Nephron (organoid): ENCODE results near the gene PCDH9.
"Not testable (repeated sequence)": the region's sequence is repeated elsewhere in the genome, so short reads cannot be mapped to it uniquely, and the experiment has no call there.

Experiments used
- H3K27ac Mint-ChIP-seq, 3 experiments: 2 replicates each; pipeline ENCODE4 v1.8.0; 2020; ENCODE audit warnings: mixed read lengths in 3 of 3, mild to moderate bottlenecking in 2 of 3, moderate library complexity in 1 of 3
- H3K27me3 Mint-ChIP-seq: 2 replicates; pipeline ENCODE4 v1.8.0; 2021; ENCODE audit warnings: low read depth, mild to moderate bottlenecking, moderate library complexity, mixed read lengths
- H3K36me3 Mint-ChIP-seq: 2 replicates; pipeline ENCODE4 v1.8.0; 2020; ENCODE audit warnings: low read depth, mixed read lengths
- H3K4me1 Mint-ChIP-seq: 2 replicates; pipeline ENCODE4 v1.8.0; 2020; ENCODE audit warnings: mixed read lengths
- H3K4me3 Mint-ChIP-seq, 3 experiments: 2 replicates each; pipeline ENCODE4 v1.8.0; 2020; ENCODE audit warnings: mild to moderate bottlenecking in 3 of 3, mixed read lengths in 3 of 3, moderate library complexity in 2 of 3
- H3K9me3 Mint-ChIP-seq: 2 replicates; pipeline ENCODE4 v1.8.0; 2020; ENCODE audit warnings: mixed read lengths
- CTCF ChIP-seq, 3 experiments: fragments of 200-600 bp; sonication (generic); IDR thresholded peaks; one replicate each; pipeline ENCODE4 v1.5.0; 2021; ENCODE audit warnings: antibody characterized with exemption in 3 of 3; ENCODE audit not compliant: unreplicated experiment in 3 of 3

PCDH9 gene

GRCh38 chr13:66634384-66634783 is 595.8 kb downstream of the PCDH9 start:
- H3K4me3 Mint-ChIP-seq = no peak overlapping the region
- peaks cover 4% of the 10 kb centered on the region for H3K9me3 Mint-ChIP-seq
- H3K36me3 Mint-ChIP-seq = peaks cover 10% of the 10 kb centered on the region
- H3K4me1 Mint-ChIP-seq = peaks cover 13% of the 10 kb centered on the region
- no peak for TF ChIP-seq CTCF (IDR thresholded peaks at IDR 0.05; ENCODE audit: unreplicated experiment in 3 of 3)
- H3K27ac Mint-ChIP-seq = no peak overlapping the region
- no peaks in the 10 kb centered on the region for H3K27me3 Mint-ChIP-seq

GRCh38 chr13:66627512-66627911 is 602.6 kb downstream of the PCDH9 start:
- peaks cover 24% of the 10 kb centered on the region for H3K36me3 Mint-ChIP-seq
- H3K4me1 Mint-ChIP-seq = no peaks in the 10 kb centered on the region
- H3K27me3 Mint-ChIP-seq = no peaks in the 10 kb centered on the region
- H3K4me3 Mint-ChIP-seq = no peak overlapping the region
- H3K27ac Mint-ChIP-seq = no peak overlapping the region
- peaks cover 9% of the 10 kb centered on the region for H3K9me3 Mint-ChIP-seq
- TF ChIP-seq CTCF (IDR thresholded peaks at IDR 0.05; ENCODE audit: unreplicated experiment in 3 of 3) = no peak

- no peak for TF ChIP-seq CTCF (IDR thresholded peaks at IDR 0.05; ENCODE audit: unreplicated experiment in 3 of 3)
- peaks cover 9% of the 10 kb centered on the region for H3K9me3 Mint-ChIP-seq
- no peaks in the 10 kb centered on the region for H3K27me3 Mint-ChIP-seq
- peaks cover 14% of the 10 kb centered on the region for H3K36me3 Mint-ChIP-seq
- H3K4me3 Mint-ChIP-seq = no peak overlapping the region
- peak overlapping the region in 1 of 3 experiments; percentile 69 for H3K27ac Mint-ChIP-seq
- H3K4me1 Mint-ChIP-seq = no peaks in the 10 kb centered on the region
Observed at GRCh38 chr13:66624302-66624701, 605.8 kb downstream of the PCDH9 start.

- H3K27ac Mint-ChIP-seq = peak overlapping the region; percentile 69 to 88 (median 77)
- H3K4me3 Mint-ChIP-seq = no peak overlapping the region
- no peaks in the 10 kb centered on the region for H3K4me1 Mint-ChIP-seq
- H3K27me3 Mint-ChIP-seq = no peaks in the 10 kb centered on the region
- peaks cover 9% of the 10 kb centered on the region for H3K9me3 Mint-ChIP-seq
- TF ChIP-seq CTCF (IDR thresholded peaks at IDR 0.05; ENCODE audit: unreplicated experiment in 3 of 3) = no peak
- peaks cover 11% of the 10 kb centered on the region for H3K36me3 Mint-ChIP-seq
Observed at GRCh38 chr13:66623129-66623820, 606.9 kb downstream of the PCDH9 start.

- not testable (repeated sequence) for H3K27ac Mint-ChIP-seq, H3K9me3 Mint-ChIP-seq, H3K4me1 Mint-ChIP-seq, H3K27me3 Mint-ChIP-seq, H3K4me3 Mint-ChIP-seq
- peaks cover 11% of the 10 kb centered on the region for H3K36me3 Mint-ChIP-seq
Observed at GRCh38 chr13:66621906-66622447, 608.2 kb downstream of the PCDH9 start.

GRCh38 chr13:66618702-66619101 is 611.4 kb downstream of the PCDH9 start:
- Mint-ChIP-seq H3K36me3 (peaks cover 6% of the 10 kb centered on the region), H3K9me3 (peaks cover 8% of the 10 kb centered on the region)

More at GRCh38 chr13:66618702-66619101, 611.4 kb downstream of the PCDH9 start:
- no peak overlapping the region for H3K4me3 Mint-ChIP-seq
- H3K27ac Mint-ChIP-seq = no peak overlapping the region
- no peaks in the 10 kb centered on the region for H3K27me3 Mint-ChIP-seq
- H3K4me1 Mint-ChIP-seq = no peaks in the 10 kb centered on the region
- peak; percentile 39 to 58 (median 47) for TF ChIP-seq CTCF (IDR thresholded peaks at IDR 0.05; ENCODE audit: unreplicated experiment in 3 of 3)
